Body of pancreas (tissue), 4 donors: ENCODE data around the gene ABHD16B. TPM values are rescaled to one million over a fixed set of nuclear protein-coding genes. Genes with fewer than 3 reads are reported as not detected.

Experiments
- ATAC-seq: fragments of 150-250 bp; one replicate; pipeline ENCODE4 v1.9.1; 2016
- DNase-seq, 4 donors: peaks; one replicate each; pipeline ENCODE4 v3.0.0-alpha.2; 2019
- H3K27ac ChIP-seq, 4 donors: fragments of 200-600 bp; sonication (generic); 1 replicate in 3 of 4; 2 replicates in 1 of 4; pipeline versions ENCODE4 v1.5.1 to v1.6.1; 2016 to 2019; ENCODE audit warnings: mild to moderate bottlenecking in 1 of 4, mixed read lengths in 1 of 4, moderate library complexity in 1 of 4
- H3K27me3 ChIP-seq, 2 donors: fragments of 200-600 bp; sonication (generic); one replicate each; pipeline ENCODE4 v1.6.0; 2016; ENCODE audit warnings: mild to moderate bottlenecking in 1 of 2
- H3K36me3 ChIP-seq, 2 donors: fragments of 200-600 bp; sonication (generic); replicated peaks in 1 of 2; 2 replicates each; pipeline ENCODE4 v1.5.1; 2016; ENCODE audit warnings: low read depth in 2 of 2; ENCODE audit not compliant: insufficient read depth in 1 of 2
- H3K4me1 ChIP-seq: fragments of 200-600 bp; sonication (generic); one replicate; pipeline ENCODE4 v1.6.0; 2016
- H3K4me3 ChIP-seq, 2 donors: fragments of 200-600 bp; sonication (generic); 1 replicate in 1 of 2; 2 replicates in 1 of 2; pipeline ENCODE4 v1.5.1; 2016 to 2019
- H3K9me3 ChIP-seq, 3 donors: fragments of 200-600 bp; sonication (generic); 1 replicate in 2 of 3; 2 replicates in 1 of 3; pipeline ENCODE4 v1.5.1; 2016
- CTCF ChIP-seq, 7 experiments: fragments of 450-650 bp in 4 of 7; fragments of 200-600 bp in 3 of 7; sonication (generic) in 3 of 7; IDR thresholded peaks; one replicate each; pipeline ENCODE4 v1.5.1; 2016 to 2019; ENCODE audit warnings: antibody characterized with exemption in 7 of 7
- POLR2A ChIP-seq, 3 donors: fragments of 450-650 bp; IDR thresholded peaks; one replicate each; pipeline ENCODE4 v1.6.1; 2016; ENCODE audit warnings: antibody characterized with exemption in 3 of 3, mild to moderate bottlenecking in 2 of 3
- WGBS, 2 donors: methylation state at CpG; one replicate each; pipeline ENCODE4 v1.1.5; 2017; 5-methylcytosine and 5-hydroxymethylcytosine counted together
- intact Hi-C: fragments of 100-400 bp; cut with DNase I; formaldehyde crosslinking; loops from one replicate; pipeline ENCODE4 v1.15.1; 2023
- total RNA-seq, 2 donors: library from RNA; depleted of rRNA; stranded (reverse); fragments of >200 nt; gene quantifications; one replicate each; pipeline ENCODE4 v1.1.0, GENCODE V29; 2016

ABHD16B gene
- total RNA-seq, 2 donors from 2014 or later = not detected

- Histone ChIP-seq H3K27me3 (no peaks in the 10 kb centered on the region), H3K4me1 (no peaks in the 10 kb centered on the region), H3K36me3 (no peaks in the 10 kb centered on the region), H3K4me3 (no peak overlapping the region), H3K27ac (no peak overlapping the region), H3K9me3 (no peaks in the 10 kb centered on the region)
- intact Hi-C loops = no loop called here
- TF ChIP-seq CTCF (IDR thresholded peaks at IDR 0.05) (no peak), POLR2A (IDR thresholded peaks at IDR 0.05) (no peak)
- ATAC-seq (no peak), DNase-seq (no peak)
- 72 to 83% methylated on average over 8 of the region's 8 CpGs for WGBS, 2 donors
These were observed 39.5 kb upstream of the ABHD16B start for GRCh38 chr20:63821811-63822210.

GRCh38 chr20:63822276-63822696, 39.0 kb upstream of the ABHD16B start:
- Histone ChIP-seq H3K27me3 (no peaks in the 10 kb centered on the region), H3K4me1 (no peaks in the 10 kb centered on the region), H3K4me3 (no peak overlapping the region), H3K36me3 (no peaks in the 10 kb centered on the region), H3K9me3 (no peaks in the 10 kb centered on the region), H3K27ac (no peak overlapping the region)
- WGBS, 2 donors = 73 to 81% methylated on average over 14 to 15 of the region's 15 CpGs
- intact Hi-C loops = no loop called here
- no peak for TF ChIP-seq CTCF (IDR thresholded peaks at IDR 0.05)
- no peak for TF ChIP-seq POLR2A (IDR thresholded peaks at IDR 0.05)
- DNase-seq (peak in 1 of 4 donors; percentile 48), ATAC-seq (no peak)

- WGBS, 2 donors = 55 to 65% methylated on average over 12 of the region's 12 CpGs
- no peak for ATAC-seq
- Histone ChIP-seq H3K27me3 (no peaks in the 10 kb centered on the region), H3K27ac (no peak overlapping the region), H3K4me1 (no peaks in the 10 kb centered on the region), H3K36me3 (no peaks in the 10 kb centered on the region), H3K4me3 (no peak overlapping the region), H3K9me3 (no peaks in the 10 kb centered on the region)
- intact Hi-C loops = no loop called here
- TF ChIP-seq POLR2A (IDR thresholded peaks at IDR 0.05) = no peak
- no peak for TF ChIP-seq CTCF (IDR thresholded peaks at IDR 0.05)
- DNase-seq = no peak
These were observed 37.5 kb upstream of the ABHD16B start for GRCh38 chr20:63823691-63824311.

- Histone ChIP-seq H3K4me3 (no peak overlapping the region), H3K4me1 (peaks cover 7% of the 10 kb centered on the region), H3K36me3 (no peaks in the 10 kb centered on the region), H3K27me3 (no peaks in the 10 kb centered on the region), H3K9me3 (no peaks in the 10 kb centered on the region), H3K27ac (no peak overlapping the region)
- 84 to 89% methylated on average over 22 to 25 of the region's 25 CpGs for WGBS, 2 donors
- intact Hi-C loops = no loop called here
- ATAC-seq (no peak), DNase-seq (no peak)
- TF ChIP-seq CTCF (IDR thresholded peaks at IDR 0.05) (no peak), POLR2A (IDR thresholded peaks at IDR 0.05) (no peak)
These were observed 35.8 kb upstream of the ABHD16B start for GRCh38 chr20:63825331-63826118.
